B cell (primary cell): Measurements from ENCODE around the gene PRM2. TPM values are rescaled to one million over a fixed set of nuclear protein-coding genes. Genes with fewer than 3 reads are reported as not detected.

Experiments
- ATAC-seq: fragments of 200-7000 bp; cut with Tn5 transposase; one replicate; pipeline ENCODE4 v1.10.0; 2021; ENCODE audit warnings: low read depth, mild to moderate bottlenecking, moderate number of reproducible peaks, moderate library complexity
- CTCF ChIA-PET: fragments of 350-600 bp; sonication (Branson Sonifier 250); formaldehyde crosslinking; loops from one replicate; lab custom pipeline; 2021; ENCODE audit warnings: antibody characterized with exemption, inconsistent platforms; lab: Charles Lee
- POLR2A ChIA-PET: fragments of 350-600 bp; sonication (Branson Sonifier 250); formaldehyde crosslinking; loops from one replicate; lab custom pipeline; 2021; ENCODE audit warnings: antibody characterized with exemption; lab: Charles Lee
- DNase-seq: peaks from one replicate; pipeline ENCODE4 v3.0.0; 2013
- H2AFZ ChIP-seq: 2 replicates; pipeline ENCODE4 v1.6.1; 2012; ENCODE audit warnings: mild to moderate bottlenecking, low read depth, low read length; ENCODE audit not compliant: insufficient read depth, poor library complexity, severe bottlenecking
- H3K27ac ChIP-seq, 2 donors: 1 replicate in 1 of 2; 2 replicates in 1 of 2; pipeline ENCODE4 v1.5.1; 2012 to 2013; ENCODE audit warnings: low read length in 2 of 2, mild to moderate bottlenecking in 2 of 2, moderate library complexity in 1 of 2
- H3K27me3 ChIP-seq, 4 experiments: fragments of 200-600 bp in 1 of 4; sonication (generic) in 1 of 4; replicated peaks in 1 of 4; 1 replicate in 2 of 4; 2 replicates in 2 of 4; pipeline versions ENCODE4 v1.6.1 to v1.7.0; 2013 to 2016; ENCODE audit warnings: low read length in 3 of 4, mild to moderate bottlenecking in 2 of 4, mixed read lengths in 1 of 4, moderate library complexity in 1 of 4; ENCODE audit not compliant: insufficient read depth in 4 of 4, control insufficient read depth in 3 of 4; ENCODE audit errors: control extremely low read depth in 1 of 4
- H3K36me3 ChIP-seq, 2 experiments: replicated peaks in 1 of 2; 1 replicate in 1 of 2; 2 replicates in 1 of 2; pipeline versions ENCODE4 v1.6.1 to v1.7.1; 2013; ENCODE audit warnings: low read length in 1 of 2; ENCODE audit not compliant: insufficient read depth in 2 of 2, control insufficient read depth in 1 of 2; ENCODE audit errors: control extremely low read depth in 1 of 2, extremely low read depth in 1 of 2
- H3K4me1 ChIP-seq, 2 donors: fragments of 200-600 bp in 1 of 2; sonication (generic) in 1 of 2; 1 replicate in 1 of 2; 2 replicates in 1 of 2; pipeline versions ENCODE4 v1.5.1 to v1.6.1; 2013 to 2017; ENCODE audit warnings: low read length in 2 of 2; ENCODE audit not compliant: control insufficient read depth in 2 of 2, insufficient read depth in 2 of 2
- H3K4me2 ChIP-seq: replicated peaks from 2 replicates; pipeline ENCODE3; 2012; ENCODE audit warnings: mild to moderate bottlenecking, low read depth, low read length; ENCODE audit not compliant: poor library complexity, severe bottlenecking
- H3K4me3 ChIP-seq, 5 experiments: fragments of 200-600 bp in 1 of 5; sonication (generic) in 1 of 5; 1 replicate in 3 of 5; 2 replicates in 2 of 5; pipeline versions ENCODE4 v1.5.1 to v1.7.0; 2011 to 2016; ENCODE audit warnings: low read length in 4 of 5, mild to moderate bottlenecking in 4 of 5, low read depth in 2 of 5, control low read depth in 1 of 5, moderate library complexity in 1 of 5; ENCODE audit not compliant: insufficient read depth in 1 of 5; ENCODE audit errors: control extremely low read depth in 1 of 5, extremely low read depth in 1 of 5
- H3K79me2 ChIP-seq: fragments of 200-600 bp; sonication (generic); one replicate; pipeline ENCODE4 v1.6.0; 2016; ENCODE audit warnings: low read length; ENCODE audit not compliant: control insufficient read depth, insufficient read depth
- H3K9ac ChIP-seq: fragments of 200-600 bp; sonication (generic); 2 replicates; pipeline ENCODE4 v1.6.1; 2017; ENCODE audit warnings: mild to moderate bottlenecking, low read length, moderate library complexity
- H3K9me3 ChIP-seq, 3 donors: one replicate each; pipeline versions ENCODE4 v1.6.1 to v1.7.1; 2013; ENCODE audit warnings: low read length in 2 of 3; ENCODE audit not compliant: control insufficient read depth in 2 of 3, insufficient read depth in 1 of 3; ENCODE audit errors: control extremely low read depth in 1 of 3
- H4K20me1 ChIP-seq: 2 replicates; pipeline ENCODE4 v1.6.0; 2012; ENCODE audit warnings: mild to moderate bottlenecking, low read length; ENCODE audit not compliant: insufficient read depth, control insufficient read depth, poor library complexity, severe bottlenecking
- H3K27ac Mint-ChIP-seq: one replicate; pipeline ENCODE4 v1.8.0; 2021; ENCODE audit warnings: mixed read lengths
- H3K27me3 Mint-ChIP-seq: one replicate; pipeline ENCODE4 v1.8.0; 2021; ENCODE audit warnings: mixed read lengths
- H3K4me1 Mint-ChIP-seq: one replicate; pipeline ENCODE4 v1.8.0; 2021; ENCODE audit warnings: mixed read lengths
- H3K4me3 Mint-ChIP-seq: one replicate; pipeline ENCODE4 v1.8.0; 2021; ENCODE audit warnings: mixed read lengths
- H3K9me3 Mint-ChIP-seq: one replicate; pipeline ENCODE4 v1.8.0; 2022; ENCODE audit warnings: mixed read lengths; ENCODE audit not compliant: insufficient read depth
- CTCF ChIP-seq: fragments of 200-600 bp; IDR thresholded peaks from one replicate; pipeline ENCODE4 v1.8.0; 2022; ENCODE audit warnings: antibody characterized with exemption, mild to moderate bottlenecking
- EZH2 ChIP-seq: IDR thresholded peaks from 2 replicates; pipeline ENCODE4 v1.6.1; 2012; ENCODE audit warnings: borderline replicate concordance, low read depth, mild to moderate bottlenecking, moderate library complexity, low read length; ENCODE audit not compliant: insufficient read depth, poor library complexity, severe bottlenecking
- WGBS: methylation state at CpG from one replicate; pipeline ENCODE4 v1.1.5; 2013; ENCODE audit warnings: missing lambda C conversion rate; ENCODE audit not compliant: insufficient coverage; 5-methylcytosine and 5-hydroxymethylcytosine counted together
- intact Hi-C: fragments of 100-400 bp; cut with micrococcal nuclease; formaldehyde crosslinking; loops from one replicate; pipeline ENCODE4 v1.10.0; 2022
- polyA plus RNA-seq: library from polyadenylated mRNA; depleted of rRNA; stranded (reverse); fragments of >200 nt; gene quantifications from 2 replicates; pipeline ENCODE4 v1.2.3, GENCODE V29; 2012
- total RNA-seq, 2 donors: library from RNA; stranded (reverse); fragments of 120-200 nt in 1 of 2; gene quantifications; 1 replicate in 1 of 2; 2 replicates in 1 of 2; pipeline versions ENCODE4 v1.2.3 to v1.2.4, GENCODE V29; 2013 to 2022

PRM2 gene
- total and polyA plus RNA-seq, 2 donors (not counting 1 experiment from before 2014, with no cell fraction given): not detected

DNA sequence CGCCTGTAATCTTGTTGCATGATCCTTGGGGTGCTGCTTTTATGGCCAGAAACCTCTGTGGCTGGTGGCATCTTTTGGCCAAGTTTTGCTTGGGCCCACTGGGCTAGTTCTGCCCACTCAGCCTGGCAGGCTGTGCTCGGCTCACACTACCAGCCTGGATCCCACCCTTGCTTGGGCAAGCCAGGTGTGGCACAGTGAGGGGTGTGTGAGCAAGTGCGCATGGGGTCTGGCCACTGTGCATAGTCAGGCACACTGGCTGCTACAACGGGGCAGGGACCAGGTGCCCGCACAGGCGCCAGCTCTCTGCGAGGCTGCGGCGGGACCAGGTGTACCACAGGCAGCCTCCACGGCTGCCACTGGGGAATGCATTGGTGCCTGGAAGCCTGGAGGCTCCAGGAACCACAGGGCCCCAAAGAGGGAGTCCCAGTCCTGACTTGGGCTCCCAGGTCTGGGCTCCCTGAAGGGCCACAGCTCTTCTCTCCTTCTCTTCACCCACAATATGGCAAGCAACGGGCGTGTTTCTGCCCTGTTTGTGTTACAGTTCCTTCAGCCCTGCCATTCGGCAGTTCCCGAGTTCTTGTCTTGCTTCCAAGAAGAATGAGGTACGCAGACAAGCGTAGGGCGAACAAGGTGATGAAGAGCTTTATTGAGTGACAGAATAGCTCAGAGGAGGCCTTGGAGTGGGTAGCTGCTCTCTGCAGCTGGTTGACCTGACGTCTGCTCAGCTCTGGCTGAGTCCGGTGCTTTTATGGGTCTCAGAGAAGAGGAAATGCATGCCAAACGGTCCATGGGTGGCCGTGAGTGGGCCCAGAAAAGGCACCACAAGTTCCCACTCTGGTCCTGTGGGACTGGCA, 31.6 kb upstream of the PRM2 start:
- Histone ChIP-seq H3K27ac (peak overlapping the region; percentile 46 to 96), H3K4me3 (no peak overlapping the region), H2AFZ (no peak overlapping the region), H3K27me3 (no peaks in the 10 kb centered on the region), H4K20me1 (no peaks in the 10 kb centered on the region), H3K4me2 (peak overlapping the region; percentile 73), H3K4me1 (peaks cover 67 to 79% of the 10 kb centered on the region in 2 donors), H3K9ac (peak overlapping the region; percentile 25), H3K9me3 (peaks cover 0 to 24% (median 7%) of the 10 kb centered on the region in 3 donors), H3K79me2 (no peaks in the 10 kb centered on the region), H3K36me3 (no peaks in the 10 kb centered on the region)
- intact Hi-C loops: no loop called here
- no peak for DNase-seq
- no peaks in the 10 kb centered on the region for H3K9me3 Mint-ChIP-seq
- H3K4me3 Mint-ChIP-seq: no peak overlapping the region
- H3K4me1 Mint-ChIP-seq: peaks cover 68% of the 10 kb centered on the region
- WGBS: 84% methylated on average over 21 of the region's 21 CpGs
- no peak for TF ChIP-seq CTCF
- TF ChIP-seq EZH2: no peak
- no peaks in the 10 kb centered on the region for H3K27me3 Mint-ChIP-seq
- POLR2A ChIA-PET: interaction anchor here (0.9 to 6.8 kb wide), 5 partner anchors 10 to 51 kb away, joined by 3 to 118 read pairs (median 89); partner anchors contain the start of gene SOCS1
- CTCF ChIA-PET: interaction anchor here (1.4 to 6.9 kb wide), 7 partner anchors 9 to 354 kb away, joined by 3 to 136 read pairs (median 31); partner anchors contain the start of gene SOCS1
- peak overlapping the region; percentile 67 for H3K27ac Mint-ChIP-seq
- ATAC-seq: no peak
